Thyroid gland (tissue), 4 donors: Measurements from ENCODE around the gene NF1. TPM values are rescaled to one million over a fixed set of nuclear protein-coding genes. Genes with fewer than 3 reads are reported as not detected.

Experiments used
- DNase-seq, 2 donors: peaks; one replicate each; pipeline ENCODE4 v3.0.0-alpha.2; 2019
- H3K27ac ChIP-seq, 3 donors: fragments of 200-600 bp; sonication (generic); 1 replicate in 2 of 3; 2 replicates in 1 of 3; pipeline ENCODE4 v1.5.1; 2016 to 2019; ENCODE audit warnings: mild to moderate bottlenecking in 1 of 3, moderate library complexity in 1 of 3
- H3K27me3 ChIP-seq: fragments of 200-600 bp; sonication (generic); one replicate; pipeline ENCODE4 v1.5.1; 2019
- H3K36me3 ChIP-seq, 2 donors: fragments of 200-600 bp; sonication (generic); one replicate each; pipeline ENCODE4 v1.5.1; 2016 to 2019
- H3K4me1 ChIP-seq, 2 donors: fragments of 200-600 bp; sonication (generic); one replicate each; pipeline ENCODE4 v1.5.1; 2017 to 2019
- H3K4me3 ChIP-seq, 3 donors: fragments of 200-600 bp; sonication (generic); replicated peaks in 1 of 3; 1 replicate in 2 of 3; 2 replicates in 1 of 3; pipeline ENCODE4 v1.5.1; 2016; ENCODE audit warnings: mild to moderate bottlenecking in 1 of 3
- H3K9me3 ChIP-seq: fragments of 200-600 bp; sonication (generic); one replicate; pipeline ENCODE4 v1.5.1; 2017
- POLR2A ChIP-seq, 2 donors: fragments of 450-650 bp; IDR thresholded peaks; one replicate each; pipeline ENCODE4 v1.6.1; 2017; ENCODE audit warnings: antibody characterized with exemption in 2 of 2, mild to moderate bottlenecking in 2 of 2, moderate library complexity in 1 of 2
- WGBS, 2 donors: methylation state at CpG; one replicate each; pipeline ENCODE4 v1.1.5; 2017; 5-methylcytosine and 5-hydroxymethylcytosine counted together
- intact Hi-C: fragments of 100-400 bp; cut with DNase I; formaldehyde crosslinking; loops from one replicate; pipeline ENCODE4 v1.15.1; 2023
- total RNA-seq, 4 donors: library from RNA; depleted of rRNA; stranded (reverse); fragments of >200 nt; gene quantifications; one replicate each; pipeline ENCODE4 v1.2.3, GENCODE V29; 2016
- TF ChIP-seq, protein P1 (sequence below), 6 experiments: fragments of 200-600 bp in 3 of 6; fragments of 450-650 bp in 3 of 6; sonication (generic) in 3 of 6; IDR thresholded peaks; one replicate each; pipeline ENCODE4 v1.5.1; 2016 to 2019; ENCODE audit warnings: antibody characterized with exemption in 6 of 6, mild to moderate bottlenecking in 2 of 6, inconsistent platforms in 1 of 6, moderate library complexity in 1 of 6

Gene NF1
- total RNA-seq, 4 donors from 2014 or later, result 102 to 208 (median 129) TPM

DNA sequence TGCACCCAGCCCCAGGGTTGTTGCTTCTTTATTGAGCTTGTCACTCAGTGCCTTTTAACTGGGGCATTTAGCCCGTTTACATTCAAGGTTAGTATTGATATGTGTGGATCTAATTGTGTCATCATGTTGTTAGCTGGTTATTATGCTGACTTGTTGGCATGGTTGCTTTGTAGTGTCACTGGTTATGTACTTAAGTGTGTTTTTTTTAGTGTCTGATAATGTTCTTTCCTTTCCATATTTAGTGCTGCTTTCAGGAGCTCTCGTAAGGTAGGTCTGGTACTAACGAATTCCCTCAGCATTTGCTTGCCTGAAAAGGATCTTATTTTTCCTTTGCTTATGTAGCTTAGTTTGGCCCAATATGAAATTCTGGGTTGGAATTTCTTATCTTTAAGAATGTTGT lies 33.5 kb downstream of the NF1 start:
- intact Hi-C loops, result no loop called here
- Histone ChIP-seq H3K4me1 (peaks cover 14 to 16% of the 10 kb centered on the region in 2 donors), H3K36me3 (no peaks in the 10 kb centered on the region), H3K27me3 (no peaks in the 10 kb centered on the region), H3K4me3 (no peak overlapping the region), H3K27ac (no peak overlapping the region), H3K9me3 (no peaks in the 10 kb centered on the region)
- no peak for TF ChIP-seq POLR2A (IDR thresholded peaks at IDR 0.05)
- TF ChIP-seq, protein P1, sequence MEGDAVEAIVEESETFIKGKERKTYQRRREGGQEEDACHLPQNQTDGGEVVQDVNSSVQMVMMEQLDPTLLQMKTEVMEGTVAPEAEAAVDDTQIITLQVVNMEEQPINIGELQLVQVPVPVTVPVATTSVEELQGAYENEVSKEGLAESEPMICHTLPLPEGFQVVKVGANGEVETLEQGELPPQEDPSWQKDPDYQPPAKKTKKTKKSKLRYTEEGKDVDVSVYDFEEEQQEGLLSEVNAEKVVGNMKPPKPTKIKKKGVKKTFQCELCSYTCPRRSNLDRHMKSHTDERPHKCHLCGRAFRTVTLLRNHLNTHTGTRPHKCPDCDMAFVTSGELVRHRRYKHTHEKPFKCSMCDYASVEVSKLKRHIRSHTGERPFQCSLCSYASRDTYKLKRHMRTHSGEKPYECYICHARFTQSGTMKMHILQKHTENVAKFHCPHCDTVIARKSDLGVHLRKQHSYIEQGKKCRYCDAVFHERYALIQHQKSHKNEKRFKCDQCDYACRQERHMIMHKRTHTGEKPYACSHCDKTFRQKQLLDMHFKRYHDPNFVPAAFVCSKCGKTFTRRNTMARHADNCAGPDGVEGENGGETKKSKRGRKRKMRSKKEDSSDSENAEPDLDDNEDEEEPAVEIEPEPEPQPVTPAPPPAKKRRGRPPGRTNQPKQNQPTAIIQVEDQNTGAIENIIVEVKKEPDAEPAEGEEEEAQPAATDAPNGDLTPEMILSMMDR (IDR thresholded peaks at IDR 0.05), result no peak
- no peak for DNase-seq
- 100% methylated on average over 3 of the region's 3 CpGs for WGBS, 2 donors

DNA sequence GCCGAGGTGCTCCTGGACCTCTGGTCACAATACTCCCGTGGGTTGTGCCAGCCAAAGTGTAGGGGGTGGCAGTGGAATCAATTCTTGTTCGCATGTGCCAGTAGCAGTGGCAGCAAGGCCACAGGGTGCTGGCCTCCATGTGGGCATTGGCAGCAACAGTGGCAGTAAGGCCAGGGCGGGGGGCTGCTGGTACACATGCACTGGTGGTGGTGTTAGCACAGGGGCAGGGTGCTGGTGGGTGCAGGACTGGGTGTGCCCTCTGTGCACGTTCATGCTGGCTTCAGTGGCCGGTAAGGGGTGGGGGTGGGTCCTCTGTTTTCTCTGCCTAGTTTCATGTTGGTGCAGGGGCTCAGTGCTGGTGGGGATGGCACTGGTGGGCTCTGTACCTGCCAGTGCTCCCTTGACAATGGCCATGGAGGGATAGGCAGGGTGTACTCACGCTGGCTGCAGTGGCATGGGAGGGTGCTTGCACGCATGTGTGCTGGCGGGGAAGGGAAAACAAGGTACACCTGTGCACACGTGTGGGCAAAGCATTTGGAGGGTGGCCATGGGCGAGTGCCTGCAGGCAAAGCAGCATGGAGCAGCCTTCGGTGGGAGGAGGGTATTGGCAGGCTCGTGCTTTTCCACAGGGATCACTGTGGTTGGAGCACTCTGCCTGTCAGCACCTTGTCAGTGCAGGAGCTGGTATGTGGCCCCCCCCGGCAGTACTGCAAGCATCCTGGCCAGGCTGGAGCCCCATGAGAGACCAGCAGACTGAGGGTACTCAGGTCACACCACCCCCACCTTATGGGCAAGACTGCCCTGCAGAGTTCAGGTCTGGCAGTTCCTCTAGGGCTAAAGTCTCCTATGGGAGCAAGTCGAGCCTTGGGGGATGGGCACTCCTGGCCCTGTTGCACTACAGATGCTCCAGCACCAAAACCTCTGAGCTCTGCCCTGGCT lies 35.8 kb downstream of the NF1 start:
- DNase-seq, result peak; percentile 84 to 93
- H3K36me3 ChIP-seq, result no peaks in the 10 kb centered on the region
- 50 to 67% methylated on average over 9 to 13 of the region's 15 CpGs for WGBS, 2 donors
- TF ChIP-seq, protein P1 (IDR thresholded peaks at IDR 0.05), result no peak
- no peak for TF ChIP-seq POLR2A (IDR thresholded peaks at IDR 0.05)
- no peak overlapping the region for H3K4me3 ChIP-seq
- H3K27ac ChIP-seq, result no peak overlapping the region
- H3K9me3 ChIP-seq, result no peaks in the 10 kb centered on the region
- intact Hi-C loops, result no loop called here
- H3K27me3 ChIP-seq, result no peaks in the 10 kb centered on the region
- H3K4me1 ChIP-seq, result peaks cover 14% of the 10 kb centered on the region in 2 donors

DNA sequence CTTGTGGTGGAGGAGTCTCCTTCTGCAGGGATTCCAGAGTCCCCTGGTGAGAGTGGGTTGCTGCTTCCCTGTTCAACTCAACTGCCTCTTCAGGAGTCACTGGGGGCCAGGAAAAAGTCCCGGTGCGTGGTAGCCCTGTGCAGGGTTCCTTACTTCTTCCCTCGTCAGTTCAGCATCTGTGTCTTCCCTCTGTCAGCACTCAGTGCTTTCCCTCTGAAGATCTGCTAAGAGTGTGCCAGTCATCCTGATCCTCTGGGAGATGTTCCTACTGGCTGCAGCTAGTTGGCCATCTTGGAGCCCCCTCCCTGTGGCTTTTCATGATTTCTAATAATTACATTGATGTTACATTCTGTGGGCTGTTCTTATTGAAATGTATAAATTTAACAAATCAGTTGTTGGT lies 36.5 kb downstream of the NF1 start:
- DNase-seq, result no peak
- TF ChIP-seq, protein P1 (IDR thresholded peaks at IDR 0.05), result no peak
- TF ChIP-seq POLR2A (IDR thresholded peaks at IDR 0.05), result no peak
- 27 to 37% methylated on average over 3 of the region's 3 CpGs for WGBS, 2 donors
- intact Hi-C loops, result no loop called here
- Histone ChIP-seq H3K27me3 (no peaks in the 10 kb centered on the region), H3K36me3 (no peaks in the 10 kb centered on the region), H3K9me3 (no peaks in the 10 kb centered on the region), H3K4me1 (peaks cover 14 to 17% of the 10 kb centered on the region in 2 donors), H3K27ac (no peak overlapping the region), H3K4me3 (no peak overlapping the region)

DNA sequence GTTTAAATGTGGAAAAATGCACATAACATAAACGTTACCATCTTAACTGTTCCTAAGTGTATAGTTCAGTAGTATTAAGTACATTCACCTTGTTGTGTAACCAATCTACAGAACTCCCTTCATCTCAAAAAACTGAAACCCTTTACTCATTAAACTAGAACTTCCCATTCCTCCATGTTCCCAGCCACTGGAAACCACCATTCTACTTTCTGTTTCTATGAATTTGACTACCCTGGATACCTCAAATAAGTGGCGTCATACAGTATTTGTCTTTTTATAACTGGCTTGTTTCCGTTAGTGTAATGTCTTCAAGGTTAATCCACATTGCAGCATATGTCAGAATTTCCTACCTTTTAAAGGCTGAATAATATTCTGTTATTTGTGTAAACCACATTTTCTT lies 38.2 kb downstream of the NF1 start:
- TF ChIP-seq, protein P1 (IDR thresholded peaks at IDR 0.05), result no peak
- no peak for TF ChIP-seq POLR2A (IDR thresholded peaks at IDR 0.05)
- H3K27me3 ChIP-seq, result no peaks in the 10 kb centered on the region
- H3K4me3 ChIP-seq, result no peak overlapping the region
- intact Hi-C loops, result no loop called here
- peaks cover 14 to 17% of the 10 kb centered on the region in 2 donors for H3K4me1 ChIP-seq
- H3K27ac ChIP-seq, result no peak overlapping the region
- no peaks in the 10 kb centered on the region for H3K36me3 ChIP-seq
- 96% methylated on average over 3 of the region's 3 CpGs for WGBS, 2 donors
- H3K9me3 ChIP-seq, result no peaks in the 10 kb centered on the region
- DNase-seq, result no peak

DNA sequence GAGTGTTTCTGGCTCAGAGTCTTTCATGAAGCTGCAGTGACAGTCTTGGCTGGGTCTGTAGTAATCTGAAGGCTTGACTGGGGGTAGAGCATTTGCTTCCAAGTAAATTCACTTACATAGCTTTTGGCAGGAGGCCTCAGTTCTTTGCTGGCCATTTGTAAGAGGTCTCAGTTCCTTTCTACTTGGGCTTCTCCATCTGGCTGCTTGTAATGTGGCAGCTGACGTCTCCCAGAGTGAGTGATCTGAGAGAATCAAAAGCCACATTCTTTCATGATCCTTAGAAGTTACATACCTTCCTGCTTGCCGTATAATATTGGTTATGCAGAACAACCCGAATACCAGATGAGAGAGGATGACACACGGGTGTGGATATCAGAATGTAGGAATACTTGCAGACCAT lies 39.8 kb downstream of the NF1 start:
- Histone ChIP-seq H3K36me3 (no peaks in the 10 kb centered on the region), H3K9me3 (no peaks in the 10 kb centered on the region), H3K27me3 (no peaks in the 10 kb centered on the region), H3K27ac (no peak overlapping the region), H3K4me1 (peaks cover 14 to 22% of the 10 kb centered on the region in 2 donors), H3K4me3 (no peak overlapping the region)
- no peak for TF ChIP-seq POLR2A (IDR thresholded peaks at IDR 0.05)
- TF ChIP-seq, protein P1 (IDR thresholded peaks at IDR 0.05), result no peak
- intact Hi-C loops, result no loop called here
- DNase-seq, result no peak
- 78 to 81% methylated on average over 4 of the region's 4 CpGs for WGBS, 2 donors
